ENCODE results near the gene CCDC39. TPM values are rescaled to one million over a fixed set of nuclear protein-coding genes. Genes with fewer than 3 reads are reported as not detected.
"Not testable (repeated sequence)": the region's sequence is repeated elsewhere in the genome, so short reads cannot be mapped to it uniquely, and the experiment has no call there.

CCDC39 gene
- polyA plus RNA-seq, 1 donor (not counting 4 experiments of a cell fraction or from before 2014, with no cell fraction given): not detected

GRCh38 chr3:180594631-180595558 is 84.4 kb downstream of the CCDC39 start:
- H3K9me3 ChIP-seq (ENCODE audit: control insufficient read depth, low read depth, low read length): no peaks in the 10 kb centered on the region
- no peak overlapping the region for H2AFZ ChIP-seq (ENCODE audit: control insufficient read depth, low read length)
- H3K27ac ChIP-seq (ENCODE audit: control insufficient read depth, insufficient read depth, low read length): no peak overlapping the region
- no peaks in the 10 kb centered on the region for H4K20me1 ChIP-seq (ENCODE audit: control insufficient read depth, extremely low read depth, insufficient read depth, low read length)
- no peak for DNase-seq (ENCODE audit: low read depth, low spot score)
- dilution Hi-C loops (cut with MboI; ENCODE audit: extremely low pct_ligation_motif_present, low sequenced_read_pairs): no loop called here
- TF ChIP-seq EZH2 (IDR thresholded peaks at IDR 0.05; ENCODE audit: low read length) (no peak), CTCF (optimal IDR thresholded peaks at IDR 0.05 in 1 of 3, IDR thresholded peaks at IDR 0.05 in 1 of 3, conservative IDR thresholded peaks at IDR 0.05 in 1 of 3; ENCODE audit: extremely low read depth in 1 of 3, insufficient read depth in 2 of 3, low read length in 3 of 3) (peak in 2 of 3 experiments; percentile 43 to 47)
- peak; percentile 9 for FAIRE-seq
- H3K4me1 ChIP-seq (ENCODE audit: control insufficient read depth, extremely low read depth, insufficient read depth, low read length): no peaks in the 10 kb centered on the region
- H3K9ac ChIP-seq (ENCODE audit: control insufficient read depth, extremely low read depth, insufficient read depth, low read length): no peak overlapping the region
- no peak overlapping the region for H3K4me3 ChIP-seq (ENCODE audit: control insufficient read depth in 2 of 3, extremely low read depth in 1 of 3, insufficient read depth in 2 of 3, low read depth in 1 of 3, low read length in 3 of 3)
- no peaks in the 10 kb centered on the region for H3K9me1 ChIP-seq (ENCODE audit: control insufficient read depth, extremely low read depth, insufficient read depth, low read length)
- H3K79me2 ChIP-seq (ENCODE audit: control insufficient read depth, insufficient read depth, low read length): no peaks in the 10 kb centered on the region
- no peaks in the 10 kb centered on the region for H3K36me3 ChIP-seq (ENCODE audit: control insufficient read depth in 2 of 2, extremely low read depth in 1 of 2, insufficient read depth in 2 of 2, low read length in 2 of 2)
- H3K27me3 ChIP-seq (ENCODE audit: control insufficient read depth, extremely low read depth, insufficient read depth, low read length): no peaks in the 10 kb centered on the region
- no peak overlapping the region for H3K4me2 ChIP-seq (ENCODE audit: control insufficient read depth, extremely low read depth, insufficient read depth, low read depth, low read length)

GRCh38 chr3:180593631-180594030 is 85.7 kb downstream of the CCDC39 start:
- FAIRE-seq; H4K20me1 ChIP-seq (ENCODE audit: control insufficient read depth, extremely low read depth, insufficient read depth, low read length); H3K9me1 ChIP-seq (ENCODE audit: control insufficient read depth, extremely low read depth, insufficient read depth, low read length); H3K4me2 ChIP-seq (ENCODE audit: control insufficient read depth, extremely low read depth, insufficient read depth, low read depth, low read length); H2AFZ ChIP-seq (ENCODE audit: control insufficient read depth, low read length); H3K4me1 ChIP-seq (ENCODE audit: control insufficient read depth, extremely low read depth, insufficient read depth, low read length); H3K36me3 ChIP-seq (ENCODE audit: control insufficient read depth in 2 of 2, extremely low read depth in 1 of 2, insufficient read depth in 2 of 2, low read length in 2 of 2); H3K79me2 ChIP-seq (ENCODE audit: control insufficient read depth, insufficient read depth, low read length); H3K27me3 ChIP-seq (ENCODE audit: control insufficient read depth, extremely low read depth, insufficient read depth, low read length); H3K27ac ChIP-seq (ENCODE audit: control insufficient read depth, insufficient read depth, low read length); dilution Hi-C loops (cut with MboI; ENCODE audit: extremely low pct_ligation_motif_present, low sequenced_read_pairs); H3K4me3 ChIP-seq (ENCODE audit: control insufficient read depth in 2 of 3, extremely low read depth in 1 of 3, insufficient read depth in 2 of 3, low read depth in 1 of 3, low read length in 3 of 3); H3K9me3 ChIP-seq (ENCODE audit: control insufficient read depth, low read depth, low read length); H3K9ac ChIP-seq (ENCODE audit: control insufficient read depth, extremely low read depth, insufficient read depth, low read length); DNase-seq (ENCODE audit: low read depth, low spot score): not testable (repeated sequence)

All from keratinocyte (primary cell).